DND-41 (cell line): ENCODE measurements around the gene BNC2.

ENCODE experiments used
- ATAC-seq: fragments of 200-7000 bp; cut with Tn5 transposase; 3 replicates; pipeline ENCODE4 v1.9.1; 2021; ENCODE audit warnings: low read depth; ENCODE audit not compliant: insufficient read depth
- DNase-seq: peaks from one replicate; pipeline ENCODE4 v3.0.0-alpha.2; 2020
- H2AFZ ChIP-seq: 2 replicates; pipeline ENCODE4 v1.6.0; 2012; ENCODE audit warnings: low read depth, low read length
- H3K27ac ChIP-seq: 2 replicates; pipeline ENCODE4 v1.5.1; 2012; ENCODE audit warnings: low read length, inconsistent platforms
- H3K27me3 ChIP-seq: fragments of 200-600 bp; sonication (generic); 2 replicates; pipeline ENCODE4 v1.6.0; 2012; ENCODE audit warnings: low read length, mild to moderate bottlenecking, inconsistent platforms; ENCODE audit not compliant: insufficient read depth, poor library complexity
- H3K36me3 ChIP-seq: 2 replicates; pipeline ENCODE4 v1.5.1; 2012; ENCODE audit warnings: low read length, inconsistent platforms; ENCODE audit not compliant: insufficient read depth
- H3K4me1 ChIP-seq: 2 replicates; pipeline ENCODE4 v1.5.1; 2012; ENCODE audit warnings: mild to moderate bottlenecking, low read length; ENCODE audit not compliant: insufficient read depth
- H3K4me2 ChIP-seq: 2 replicates; pipeline ENCODE4 v1.6.0; 2012; ENCODE audit warnings: mild to moderate bottlenecking, moderate library complexity, low read length, inconsistent platforms; ENCODE audit not compliant: insufficient read depth
- H3K4me3 ChIP-seq, 2 experiments: fragments of 200-600 bp in 1 of 2; shearing (Covaris generic) in 1 of 2; 2 replicates each; pipeline ENCODE4 v1.5.1; 2012 to 2016; ENCODE audit warnings: inconsistent platforms in 2 of 2, low read length in 2 of 2, mild to moderate bottlenecking in 2 of 2, low read depth in 1 of 2, moderate library complexity in 1 of 2
- H3K79me2 ChIP-seq: 2 replicates; pipeline ENCODE4 v1.6.0; 2012; ENCODE audit warnings: low read length, inconsistent platforms; ENCODE audit not compliant: insufficient read depth
- H3K9ac ChIP-seq: 2 replicates; pipeline ENCODE4 v1.6.0; 2012; ENCODE audit warnings: low read depth, mild to moderate bottlenecking, inconsistent platforms, low read length, moderate library complexity
- H3K9me3 ChIP-seq: 2 replicates; pipeline ENCODE4 v1.5.1; 2012; ENCODE audit warnings: low read length, moderate library complexity, mild to moderate bottlenecking, inconsistent platforms; ENCODE audit not compliant: insufficient read depth, severe bottlenecking
- H4K20me1 ChIP-seq: 2 replicates; pipeline ENCODE4 v1.6.0; 2012; ENCODE audit warnings: low read length; ENCODE audit not compliant: insufficient read depth
- EZH2 ChIP-seq: IDR thresholded peaks from 3 replicates; pipeline ENCODE4 v1.6.1; 2012; ENCODE audit warnings: borderline replicate concordance, low read depth, mild to moderate bottlenecking, moderate library complexity, low read length, inconsistent platforms; ENCODE audit not compliant: severe bottlenecking
- TF ChIP-seq, protein P1 (sequence below): IDR thresholded peaks from 2 replicates; pipeline ENCODE4 v1.5.1; 2012; ENCODE audit warnings: borderline replicate concordance, low read length, moderate library complexity, mild to moderate bottlenecking; ENCODE audit not compliant: poor library complexity, severe bottlenecking; ENCODE audit errors: extremely low read depth

The BNC2 gene, protein sequence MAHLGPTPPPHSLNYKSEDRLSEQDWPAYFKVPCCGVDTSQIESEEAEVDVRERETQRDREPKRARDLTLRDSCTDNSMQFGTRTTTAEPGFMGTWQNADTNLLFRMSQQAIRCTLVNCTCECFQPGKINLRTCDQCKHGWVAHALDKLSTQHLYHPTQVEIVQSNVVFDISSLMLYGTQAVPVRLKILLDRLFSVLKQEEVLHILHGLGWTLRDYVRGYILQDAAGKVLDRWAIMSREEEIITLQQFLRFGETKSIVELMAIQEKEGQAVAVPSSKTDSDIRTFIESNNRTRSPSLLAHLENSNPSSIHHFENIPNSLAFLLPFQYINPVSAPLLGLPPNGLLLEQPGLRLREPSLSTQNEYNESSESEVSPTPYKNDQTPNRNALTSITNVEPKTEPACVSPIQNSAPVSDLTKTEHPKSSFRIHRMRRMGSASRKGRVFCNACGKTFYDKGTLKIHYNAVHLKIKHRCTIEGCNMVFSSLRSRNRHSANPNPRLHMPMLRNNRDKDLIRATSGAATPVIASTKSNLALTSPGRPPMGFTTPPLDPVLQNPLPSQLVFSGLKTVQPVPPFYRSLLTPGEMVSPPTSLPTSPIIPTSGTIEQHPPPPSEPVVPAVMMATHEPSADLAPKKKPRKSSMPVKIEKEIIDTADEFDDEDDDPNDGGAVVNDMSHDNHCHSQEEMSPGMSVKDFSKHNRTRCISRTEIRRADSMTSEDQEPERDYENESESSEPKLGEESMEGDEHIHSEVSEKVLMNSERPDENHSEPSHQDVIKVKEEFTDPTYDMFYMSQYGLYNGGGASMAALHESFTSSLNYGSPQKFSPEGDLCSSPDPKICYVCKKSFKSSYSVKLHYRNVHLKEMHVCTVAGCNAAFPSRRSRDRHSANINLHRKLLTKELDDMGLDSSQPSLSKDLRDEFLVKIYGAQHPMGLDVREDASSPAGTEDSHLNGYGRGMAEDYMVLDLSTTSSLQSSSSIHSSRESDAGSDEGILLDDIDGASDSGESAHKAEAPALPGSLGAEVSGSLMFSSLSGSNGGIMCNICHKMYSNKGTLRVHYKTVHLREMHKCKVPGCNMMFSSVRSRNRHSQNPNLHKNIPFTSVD

DNA sequence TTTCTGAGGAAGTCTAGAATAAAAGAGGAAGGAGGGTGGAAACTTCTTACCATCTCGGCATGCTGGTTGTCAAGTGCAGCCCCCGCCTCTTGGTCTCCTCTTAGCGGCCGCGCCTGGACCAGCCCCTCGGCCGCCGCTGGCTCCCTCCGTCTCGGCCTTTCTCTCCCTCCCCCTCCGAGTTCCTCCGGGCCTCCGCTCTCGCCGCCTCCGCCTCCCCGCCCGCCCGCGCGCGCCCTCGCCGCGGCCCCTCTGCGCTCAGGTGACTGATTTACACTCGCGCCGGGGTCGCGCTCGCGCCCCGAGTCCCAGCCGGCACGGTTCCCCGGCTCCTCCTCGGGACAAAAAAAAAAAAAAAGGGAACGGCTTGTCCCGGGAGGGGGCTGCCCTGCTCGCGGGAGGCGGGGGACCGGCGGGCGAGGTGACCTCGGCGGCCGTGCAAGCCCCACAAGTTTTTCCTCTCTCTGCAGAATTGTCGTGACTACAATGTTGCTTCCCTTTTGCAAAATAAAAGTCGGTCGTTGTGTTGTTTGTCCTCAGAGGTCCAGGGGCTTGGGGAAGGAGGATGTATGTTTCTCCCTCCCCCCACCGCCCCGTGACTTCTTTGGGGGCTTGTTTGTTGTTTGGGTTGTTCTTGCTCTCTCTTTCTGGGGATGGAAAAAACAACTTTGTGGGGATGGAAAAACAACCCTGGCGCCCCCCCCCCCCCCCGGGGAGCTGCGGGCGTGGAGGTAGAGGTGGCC lies at the start of gene BNC2:
Gene BNC2, minus strand, starts transcription at position 75 of the 740 bp plus-strand sequence. Its CDS starts 22 bp downstream, at position 53.
- peak within 1 kb of the TSS; percentile 75 for H3K4me2 ChIP-seq
- 0 out of 2 replicates have a peak, but pooled peaks cover 3% of the 10 kb centered on the region for H4K20me1 ChIP-seq
- peak within 1 kb of the TSS; percentile 20 to 57; a peak in 3 of 4 replicates for H3K4me3 ChIP-seq
- peaks cover 37% of the 10 kb centered on the region for H3K27me3 ChIP-seq
- H3K79me2 ChIP-seq, result no peaks in the 10 kb centered on the region
- H3K9ac ChIP-seq, result peak within 1 kb of the TSS; percentile 62
- H3K27ac ChIP-seq, result peak within 1 kb of the TSS; percentile 59
- H3K9me3 ChIP-seq, result no peaks in the 10 kb centered on the region
- ATAC-seq, result peak; percentile 51
- peak; percentile 70 for TF ChIP-seq EZH2
- TF ChIP-seq, protein P1, sequence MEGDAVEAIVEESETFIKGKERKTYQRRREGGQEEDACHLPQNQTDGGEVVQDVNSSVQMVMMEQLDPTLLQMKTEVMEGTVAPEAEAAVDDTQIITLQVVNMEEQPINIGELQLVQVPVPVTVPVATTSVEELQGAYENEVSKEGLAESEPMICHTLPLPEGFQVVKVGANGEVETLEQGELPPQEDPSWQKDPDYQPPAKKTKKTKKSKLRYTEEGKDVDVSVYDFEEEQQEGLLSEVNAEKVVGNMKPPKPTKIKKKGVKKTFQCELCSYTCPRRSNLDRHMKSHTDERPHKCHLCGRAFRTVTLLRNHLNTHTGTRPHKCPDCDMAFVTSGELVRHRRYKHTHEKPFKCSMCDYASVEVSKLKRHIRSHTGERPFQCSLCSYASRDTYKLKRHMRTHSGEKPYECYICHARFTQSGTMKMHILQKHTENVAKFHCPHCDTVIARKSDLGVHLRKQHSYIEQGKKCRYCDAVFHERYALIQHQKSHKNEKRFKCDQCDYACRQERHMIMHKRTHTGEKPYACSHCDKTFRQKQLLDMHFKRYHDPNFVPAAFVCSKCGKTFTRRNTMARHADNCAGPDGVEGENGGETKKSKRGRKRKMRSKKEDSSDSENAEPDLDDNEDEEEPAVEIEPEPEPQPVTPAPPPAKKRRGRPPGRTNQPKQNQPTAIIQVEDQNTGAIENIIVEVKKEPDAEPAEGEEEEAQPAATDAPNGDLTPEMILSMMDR, result peak; percentile 4
- peak; percentile 38 for DNase-seq
- no peaks in the 10 kb centered on the region for H3K36me3 ChIP-seq
- H3K4me1 ChIP-seq, result peaks cover 34% of the 10 kb centered on the region
- peak within 1 kb of the TSS; percentile 64 for H2AFZ ChIP-seq

DNA sequence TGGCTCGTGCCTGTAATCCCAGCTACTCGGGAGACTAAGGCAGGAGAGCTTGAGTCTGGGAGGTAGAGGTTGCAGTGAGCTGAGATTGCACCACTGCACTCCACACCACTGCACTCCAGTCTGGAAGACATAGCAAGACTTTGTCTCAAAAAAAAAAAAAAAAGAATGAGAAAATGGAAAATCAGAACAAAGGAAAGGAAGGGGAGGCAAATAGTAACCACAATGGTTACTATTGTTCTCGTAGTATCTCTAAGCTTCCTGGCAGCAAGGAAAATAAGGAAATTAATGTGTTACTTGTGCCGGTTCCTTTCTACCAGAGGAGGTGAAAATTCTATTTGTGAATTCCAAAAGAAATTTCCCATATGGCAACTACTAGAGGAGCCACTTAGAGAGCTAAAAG lies 48.5 kb upstream of the BNC2 start:
- H3K4me1 ChIP-seq, result no peaks in the 10 kb centered on the region
- H4K20me1 ChIP-seq, result no peaks in the 10 kb centered on the region
- H3K36me3 ChIP-seq, result no peaks in the 10 kb centered on the region
- H2AFZ ChIP-seq, result no peak overlapping the region
- H3K79me2 ChIP-seq, result no peaks in the 10 kb centered on the region
- TF ChIP-seq EZH2, result no peak
- TF ChIP-seq, protein P1, result no peak
- H3K4me2 ChIP-seq, result no peak overlapping the region
- H3K9ac ChIP-seq, result no peak overlapping the region
- no peaks in the 10 kb centered on the region for H3K9me3 ChIP-seq
- H3K27ac ChIP-seq, result no peak overlapping the region
- DNase-seq, result no peak
- no peak overlapping the region for H3K4me3 ChIP-seq
- no peak for ATAC-seq
- no peaks in the 10 kb centered on the region for H3K27me3 ChIP-seq

DNA sequence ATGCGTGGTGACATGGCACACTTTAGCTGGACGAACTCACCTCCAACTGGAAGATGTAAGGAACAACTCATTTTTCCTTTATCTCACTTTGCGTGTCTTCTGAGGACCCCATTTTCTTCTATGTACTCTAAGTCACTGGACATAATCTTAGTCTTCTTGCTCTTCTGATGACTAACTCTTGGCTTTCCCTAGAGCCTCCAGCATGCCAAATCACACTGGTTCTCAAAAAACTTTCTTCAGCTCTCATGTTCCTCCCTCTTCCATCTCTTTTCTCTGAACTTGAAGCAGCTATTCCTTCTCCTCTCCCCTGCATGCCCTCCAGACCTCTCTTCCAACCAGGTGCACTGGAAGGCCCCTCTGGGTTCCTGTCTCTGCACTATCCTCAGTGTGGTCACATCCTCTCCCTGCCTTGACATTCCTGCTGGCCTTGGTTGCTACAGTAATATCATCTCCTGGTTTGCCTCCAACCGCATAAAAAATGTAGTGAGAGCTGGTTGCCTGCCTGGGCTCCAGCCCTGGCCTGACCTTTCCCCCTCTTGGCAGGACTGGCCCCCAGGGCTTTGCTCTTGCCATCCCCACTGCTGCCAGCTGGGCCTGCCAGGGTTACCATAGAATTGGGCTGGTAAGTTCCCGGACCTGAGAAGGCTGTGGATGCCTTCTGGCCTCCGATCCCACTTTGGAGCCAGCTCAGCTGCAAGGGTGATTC lies 44.8 kb upstream of the BNC2 start:
- DNase-seq, result no peak
- no peak overlapping the region for H2AFZ ChIP-seq
- no peaks in the 10 kb centered on the region for H3K27me3 ChIP-seq
- H3K4me1 ChIP-seq, result no peaks in the 10 kb centered on the region
- no peak overlapping the region for H3K9ac ChIP-seq
- no peaks in the 10 kb centered on the region for H4K20me1 ChIP-seq
- H3K27ac ChIP-seq, result no peak overlapping the region
- TF ChIP-seq, protein P1, result no peak
- no peak for TF ChIP-seq EZH2
- H3K9me3 ChIP-seq, result no peaks in the 10 kb centered on the region
- no peak for ATAC-seq
- H3K36me3 ChIP-seq, result no peaks in the 10 kb centered on the region
- no peak overlapping the region for H3K4me2 ChIP-seq
- H3K4me3 ChIP-seq, result no peak overlapping the region
- H3K79me2 ChIP-seq, result no peaks in the 10 kb centered on the region
